IPS DF 4.7 (cell line): Measurements from ENCODE around the gene CDC5L.

Experiments
- DNase-seq: peaks from one replicate; pipeline ENCODE4 v3.0.0-alpha.2; 2013; ENCODE audit warnings: low spot score; ENCODE audit errors: extremely low read depth

The CDC5L gene

DNA sequence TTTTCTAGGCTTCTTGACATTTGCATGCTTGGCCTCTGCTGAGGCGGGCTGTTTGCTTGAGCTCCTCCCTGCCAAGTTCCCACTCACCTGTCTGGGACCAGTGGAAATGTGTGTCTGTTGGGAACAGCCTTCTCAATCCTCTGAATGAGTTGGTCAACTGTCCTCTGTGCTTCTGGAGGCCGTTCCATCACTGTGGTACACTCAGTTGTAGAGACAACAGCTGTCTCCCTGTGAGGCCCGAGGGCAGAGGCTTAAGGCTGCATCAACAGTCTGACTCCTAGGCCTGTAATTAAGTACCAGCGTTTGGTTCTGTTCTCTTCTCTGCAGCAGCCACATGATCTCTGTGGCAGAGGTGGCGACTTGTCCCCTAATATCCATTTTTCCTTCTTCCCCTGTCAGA lies 110.9 kb downstream of the CDC5L start:
- no peak for DNase-seq

DNA sequence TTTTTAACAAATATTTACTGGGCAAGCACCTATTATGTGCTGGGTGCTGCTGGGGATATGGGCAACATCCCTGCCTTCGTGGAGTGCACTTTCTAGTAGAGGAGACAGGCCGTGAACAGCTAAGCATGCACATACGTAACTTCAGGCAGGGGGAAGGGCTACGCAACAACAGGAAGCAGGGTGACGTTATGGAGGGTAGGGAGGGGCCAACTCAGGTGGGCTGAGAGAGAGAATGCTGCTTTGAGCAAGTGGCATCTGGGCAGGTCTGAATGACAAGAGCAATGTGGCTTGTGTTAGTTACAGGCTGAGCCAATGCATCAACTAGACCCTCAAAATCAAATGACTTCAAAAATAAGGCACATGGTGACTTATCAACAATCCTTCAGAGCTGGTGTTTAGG lies 112.1 kb downstream of the CDC5L start:
- DNase-seq: no peak
